DND-41 (cell line): ENCODE data around the gene IQCE.

Experiments used
- ATAC-seq: fragments of 200-7000 bp; cut with Tn5 transposase; 3 replicates; pipeline ENCODE4 v1.9.1; 2021; ENCODE audit warnings: low read depth; ENCODE audit not compliant: insufficient read depth
- DNase-seq: peaks from one replicate; pipeline ENCODE4 v3.0.0-alpha.2; 2020
- H2AFZ ChIP-seq: 2 replicates; pipeline ENCODE4 v1.6.0; 2012; ENCODE audit warnings: low read depth, low read length
- H3K27ac ChIP-seq: 2 replicates; pipeline ENCODE4 v1.5.1; 2012; ENCODE audit warnings: low read length, inconsistent platforms
- H3K27me3 ChIP-seq: fragments of 200-600 bp; sonication (generic); 2 replicates; pipeline ENCODE4 v1.6.0; 2012; ENCODE audit warnings: low read length, mild to moderate bottlenecking, inconsistent platforms; ENCODE audit not compliant: insufficient read depth, poor library complexity
- H3K36me3 ChIP-seq: 2 replicates; pipeline ENCODE4 v1.5.1; 2012; ENCODE audit warnings: low read length, inconsistent platforms; ENCODE audit not compliant: insufficient read depth
- H3K4me1 ChIP-seq: 2 replicates; pipeline ENCODE4 v1.5.1; 2012; ENCODE audit warnings: mild to moderate bottlenecking, low read length; ENCODE audit not compliant: insufficient read depth
- H3K4me2 ChIP-seq: 2 replicates; pipeline ENCODE4 v1.6.0; 2012; ENCODE audit warnings: mild to moderate bottlenecking, moderate library complexity, low read length, inconsistent platforms; ENCODE audit not compliant: insufficient read depth
- H3K4me3 ChIP-seq, 2 experiments: fragments of 200-600 bp in 1 of 2; shearing (Covaris generic) in 1 of 2; 2 replicates each; pipeline ENCODE4 v1.5.1; 2012 to 2016; ENCODE audit warnings: inconsistent platforms in 2 of 2, low read length in 2 of 2, mild to moderate bottlenecking in 2 of 2, low read depth in 1 of 2, moderate library complexity in 1 of 2
- H3K79me2 ChIP-seq: 2 replicates; pipeline ENCODE4 v1.6.0; 2012; ENCODE audit warnings: low read length, inconsistent platforms; ENCODE audit not compliant: insufficient read depth
- H3K9ac ChIP-seq: 2 replicates; pipeline ENCODE4 v1.6.0; 2012; ENCODE audit warnings: low read depth, mild to moderate bottlenecking, inconsistent platforms, low read length, moderate library complexity
- H3K9me3 ChIP-seq: 2 replicates; pipeline ENCODE4 v1.5.1; 2012; ENCODE audit warnings: low read length, moderate library complexity, mild to moderate bottlenecking, inconsistent platforms; ENCODE audit not compliant: insufficient read depth, severe bottlenecking
- H4K20me1 ChIP-seq: 2 replicates; pipeline ENCODE4 v1.6.0; 2012; ENCODE audit warnings: low read length; ENCODE audit not compliant: insufficient read depth
- EZH2 ChIP-seq: IDR thresholded peaks from 3 replicates; pipeline ENCODE4 v1.6.1; 2012; ENCODE audit warnings: borderline replicate concordance, low read depth, mild to moderate bottlenecking, moderate library complexity, low read length, inconsistent platforms; ENCODE audit not compliant: severe bottlenecking
- TF ChIP-seq, protein P1 (sequence below): IDR thresholded peaks from 2 replicates; pipeline ENCODE4 v1.5.1; 2012; ENCODE audit warnings: borderline replicate concordance, low read length, moderate library complexity, mild to moderate bottlenecking; ENCODE audit not compliant: poor library complexity, severe bottlenecking; ENCODE audit errors: extremely low read depth

IQCE gene

GRCh38 chr7:2595258-2595860, 36.6 kb downstream of the IQCE start:
- H3K36me3 ChIP-seq: peaks cover 26% of the 10 kb centered on the region
- no peaks in the 10 kb centered on the region for H3K27me3 ChIP-seq
- H2AFZ ChIP-seq: no peak overlapping the region
- DNase-seq (no peak), ATAC-seq (no peak)
- H3K4me1 ChIP-seq: no peaks in the 10 kb centered on the region
- H3K4me3 ChIP-seq: no peak overlapping the region
- no peaks in the 10 kb centered on the region; the same call in 1 of the 2 replicates for H4K20me1 ChIP-seq
- H3K9me3 ChIP-seq: no peaks in the 10 kb centered on the region
- no peak overlapping the region for H3K4me2 ChIP-seq
- H3K79me2 ChIP-seq: no peaks in the 10 kb centered on the region
- no peak overlapping the region for H3K9ac ChIP-seq
- TF ChIP-seq EZH2: no peak
- TF ChIP-seq, protein P1, sequence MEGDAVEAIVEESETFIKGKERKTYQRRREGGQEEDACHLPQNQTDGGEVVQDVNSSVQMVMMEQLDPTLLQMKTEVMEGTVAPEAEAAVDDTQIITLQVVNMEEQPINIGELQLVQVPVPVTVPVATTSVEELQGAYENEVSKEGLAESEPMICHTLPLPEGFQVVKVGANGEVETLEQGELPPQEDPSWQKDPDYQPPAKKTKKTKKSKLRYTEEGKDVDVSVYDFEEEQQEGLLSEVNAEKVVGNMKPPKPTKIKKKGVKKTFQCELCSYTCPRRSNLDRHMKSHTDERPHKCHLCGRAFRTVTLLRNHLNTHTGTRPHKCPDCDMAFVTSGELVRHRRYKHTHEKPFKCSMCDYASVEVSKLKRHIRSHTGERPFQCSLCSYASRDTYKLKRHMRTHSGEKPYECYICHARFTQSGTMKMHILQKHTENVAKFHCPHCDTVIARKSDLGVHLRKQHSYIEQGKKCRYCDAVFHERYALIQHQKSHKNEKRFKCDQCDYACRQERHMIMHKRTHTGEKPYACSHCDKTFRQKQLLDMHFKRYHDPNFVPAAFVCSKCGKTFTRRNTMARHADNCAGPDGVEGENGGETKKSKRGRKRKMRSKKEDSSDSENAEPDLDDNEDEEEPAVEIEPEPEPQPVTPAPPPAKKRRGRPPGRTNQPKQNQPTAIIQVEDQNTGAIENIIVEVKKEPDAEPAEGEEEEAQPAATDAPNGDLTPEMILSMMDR: no peak
- H3K27ac ChIP-seq: no peak overlapping the region

GRCh38 chr7:2596464-2597272, 37.9 kb downstream of the IQCE start:
- no peak for ATAC-seq
- no peak overlapping the region for H3K9ac ChIP-seq

DNA sequence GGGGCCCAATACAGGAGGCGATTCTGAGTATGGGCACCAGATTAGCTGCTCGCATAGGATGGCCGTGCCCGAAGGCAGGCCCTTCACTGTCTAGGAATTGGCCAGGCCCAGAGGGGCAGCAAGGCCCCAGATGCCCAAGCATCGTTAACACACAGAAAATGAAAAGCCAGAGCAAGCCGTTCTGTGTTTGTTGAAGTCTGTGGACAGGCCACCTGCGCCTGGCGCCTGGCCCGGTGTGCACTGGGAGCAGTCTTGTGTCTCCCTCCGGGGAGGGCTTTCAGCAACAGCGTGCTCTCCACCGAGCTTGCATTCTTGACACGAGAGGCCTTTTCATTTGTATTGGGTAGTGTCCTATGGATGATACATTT, 38.5 kb downstream of the IQCE start:
- no peak overlapping the region for H2AFZ ChIP-seq
- no peaks in the 10 kb centered on the region for H3K9me3 ChIP-seq
- H3K27ac ChIP-seq: no peak overlapping the region
- H3K4me1 ChIP-seq: no peaks in the 10 kb centered on the region
- no peak for TF ChIP-seq EZH2
- TF ChIP-seq, protein P1: no peak
- DNase-seq (no peak), ATAC-seq (no peak; the same call in 2 of the 3 replicates)
- no peak overlapping the region for H3K9ac ChIP-seq
- no peaks in the 10 kb centered on the region for H3K79me2 ChIP-seq
- no peak overlapping the region for H3K4me2 ChIP-seq
- H3K4me3 ChIP-seq: no peak overlapping the region
- H4K20me1 ChIP-seq: no peaks in the 10 kb centered on the region; the same call in 1 of the 2 replicates
- no peaks in the 10 kb centered on the region for H3K27me3 ChIP-seq
- peaks cover 30% of the 10 kb centered on the region for H3K36me3 ChIP-seq

More at GRCh38 chr7:2596464-2597272, 37.9 kb downstream of the IQCE start:
- DNase-seq: no peak
- TF ChIP-seq EZH2: no peak
- TF ChIP-seq, protein P1: no peak
- Histone ChIP-seq H3K27me3 (no peaks in the 10 kb centered on the region), H3K4me3 (no peak overlapping the region), H2AFZ (no peak overlapping the region), H4K20me1 (no peaks in the 10 kb centered on the region; the same call in 1 of the 2 replicates), H3K79me2 (no peaks in the 10 kb centered on the region), H3K9me3 (no peaks in the 10 kb centered on the region), H3K27ac (no peak overlapping the region), H3K36me3 (peaks cover 30% of the 10 kb centered on the region), H3K4me1 (no peaks in the 10 kb centered on the region), H3K4me2 (no peak overlapping the region)
